ENCODE results near the gene IGFN1.
"Not testable (repeated sequence)": the region's sequence is repeated elsewhere in the genome, so short reads cannot be mapped to it uniquely, and the experiment has no call there.

The IGFN1 gene

GRCh38 chr1:201156346-201156745 lies 34.3 kb upstream of the IGFN1 start:
- H3K4me3 ChIP-seq (ENCODE audit: low read depth in 1 of 2, low read length in 1 of 2) = no peak overlapping the region
- no peaks in the 10 kb centered on the region for H3K9me3 ChIP-seq
- no peaks in the 10 kb centered on the region for H3K27me3 ChIP-seq
- peaks cover 5% of the 10 kb centered on the region for H3K36me3 ChIP-seq
- no peak for TF ChIP-seq CTCF (IDR thresholded peaks at IDR 0.05)
- peaks cover 13 to 19% of the 10 kb centered on the region in 2 experiments for H3K4me1 ChIP-seq (ENCODE audit: control insufficient read depth in 1 of 2, insufficient read depth in 1 of 2, low read depth in 1 of 2, low read length in 1 of 2)
- no peak overlapping the region for H3K27ac ChIP-seq

GRCh38 chr1:201156819-201157218 lies 33.8 kb upstream of the IGFN1 start:
- no peaks in the 10 kb centered on the region for H3K9me3 ChIP-seq
- H3K27me3 ChIP-seq = no peaks in the 10 kb centered on the region
- peaks cover 13 to 19% of the 10 kb centered on the region in 2 experiments for H3K4me1 ChIP-seq (ENCODE audit: control insufficient read depth in 1 of 2, insufficient read depth in 1 of 2, low read depth in 1 of 2, low read length in 1 of 2)
- H3K36me3 ChIP-seq = peaks cover 1% of the 10 kb centered on the region
- H3K4me3 ChIP-seq (ENCODE audit: low read depth in 1 of 2, low read length in 1 of 2) = no peak overlapping the region
- no peak for TF ChIP-seq CTCF (IDR thresholded peaks at IDR 0.05)
- no peak overlapping the region for H3K27ac ChIP-seq

- no peak overlapping the region for H3K4me3 ChIP-seq (ENCODE audit: low read depth in 1 of 2, low read length in 1 of 2)
- H3K27ac ChIP-seq = no peak overlapping the region
- no peak for TF ChIP-seq CTCF (IDR thresholded peaks at IDR 0.05)
Observed at GRCh38 chr1:201157949-201158348, 32.7 kb upstream of the IGFN1 start.

GRCh38 chr1:201163036-201163435 lies 27.6 kb upstream of the IGFN1 start:
- H3K27ac ChIP-seq; H3K4me1 ChIP-seq (ENCODE audit: control insufficient read depth in 1 of 2, insufficient read depth in 1 of 2, low read depth in 1 of 2, low read length in 1 of 2); H3K36me3 ChIP-seq; H3K4me3 ChIP-seq (ENCODE audit: low read depth in 1 of 2, low read length in 1 of 2); H3K9me3 ChIP-seq; H3K27me3 ChIP-seq: not testable (repeated sequence)

More at GRCh38 chr1:201157949-201158348, 32.7 kb upstream of the IGFN1 start:
- H3K36me3 ChIP-seq = no peaks in the 10 kb centered on the region
- no peaks in the 10 kb centered on the region for H3K9me3 ChIP-seq
- H3K27me3 ChIP-seq = no peaks in the 10 kb centered on the region
- H3K4me1 ChIP-seq (ENCODE audit: control insufficient read depth in 1 of 2, insufficient read depth in 1 of 2, low read depth in 1 of 2, low read length in 1 of 2) = peaks cover 13 to 19% of the 10 kb centered on the region in 2 experiments

GRCh38 chr1:201163707-201164106 lies 26.9 kb upstream of the IGFN1 start:
- Histone ChIP-seq H3K27me3 (peaks cover 5% of the 10 kb centered on the region), H3K27ac (no peak overlapping the region)
- no peak for TF ChIP-seq CTCF (IDR thresholded peaks at IDR 0.05)

GRCh38 chr1:201164645-201165044 lies 26.0 kb upstream of the IGFN1 start:
- no peak overlapping the region for H3K4me3 ChIP-seq (ENCODE audit: low read depth in 1 of 2, low read length in 1 of 2)
- no peak for TF ChIP-seq CTCF (IDR thresholded peaks at IDR 0.05)
- H3K27ac ChIP-seq = no peak overlapping the region
- peaks cover 5% of the 10 kb centered on the region for H3K27me3 ChIP-seq
- H3K9me3 ChIP-seq = no peaks in the 10 kb centered on the region
- no peaks in the 10 kb centered on the region for H3K36me3 ChIP-seq
- H3K4me1 ChIP-seq (ENCODE audit: control insufficient read depth in 1 of 2, insufficient read depth in 1 of 2, low read depth in 1 of 2, low read length in 1 of 2) = no peaks in the 10 kb centered on the region

More at GRCh38 chr1:201163707-201164106, 26.9 kb upstream of the IGFN1 start:
- Histone ChIP-seq H3K36me3 (no peaks in the 10 kb centered on the region), H3K9me3 (no peaks in the 10 kb centered on the region), H3K4me3 (ENCODE audit: low read depth in 1 of 2, low read length in 1 of 2) (no peak overlapping the region), H3K4me1 (ENCODE audit: control insufficient read depth in 1 of 2, insufficient read depth in 1 of 2, low read depth in 1 of 2, low read length in 1 of 2) (no peaks in the 10 kb centered on the region)
